Epithelial cell of proximal tubule (primary cell): ENCODE data around the gene TBCCD1. TPM values are rescaled to one million over a fixed set of nuclear protein-coding genes. Genes with fewer than 3 reads are reported as not detected.

Experiments
- DNase-seq: peaks from one replicate; pipeline ENCODE4 v3.0.0-alpha.2; 2011; ENCODE audit warnings: low read depth
- H3K4me3 ChIP-seq: 2 replicates; pipeline ENCODE4 v1.5.1; 2011; ENCODE audit warnings: low read depth, mild to moderate bottlenecking, low read length
- total RNA-seq: library from RNA; depleted of rRNA; stranded (reverse); fragments of >200 nt; gene quantifications from 2 replicates; pipeline ENCODE4 v1.2.3, GENCODE V29; 2015
- TF ChIP-seq, protein P1 (sequence below): conservative IDR thresholded peaks from 2 replicates; pipeline ENCODE4 v1.5.1; 2012; ENCODE audit warnings: low read depth, mild to moderate bottlenecking, low read length

TBCCD1 gene
- total RNA-seq, 1 donor from 2014 or later = 10.8 TPM

DNA sequence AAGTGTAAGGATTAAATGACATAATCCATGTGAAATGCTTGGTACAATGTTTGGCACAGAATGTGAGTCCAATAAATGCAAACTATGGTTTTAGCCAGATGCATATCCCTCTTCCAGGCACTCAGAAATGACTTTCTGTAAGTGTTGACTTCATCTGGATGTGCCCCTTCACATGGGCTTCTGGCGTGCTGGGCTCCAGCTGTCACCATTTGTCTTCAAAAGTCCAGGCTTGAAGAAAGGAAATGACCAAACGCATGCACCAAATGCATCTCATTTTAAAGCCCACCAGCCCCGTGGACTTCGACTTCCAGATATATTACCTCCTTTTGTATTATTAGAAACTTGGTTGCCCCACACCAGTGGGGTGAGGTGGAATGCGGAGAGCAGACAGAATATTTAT is 46.7 kb downstream of the TBCCD1 start:
- no peak overlapping the region for H3K4me3 ChIP-seq
- TF ChIP-seq, protein P1, sequence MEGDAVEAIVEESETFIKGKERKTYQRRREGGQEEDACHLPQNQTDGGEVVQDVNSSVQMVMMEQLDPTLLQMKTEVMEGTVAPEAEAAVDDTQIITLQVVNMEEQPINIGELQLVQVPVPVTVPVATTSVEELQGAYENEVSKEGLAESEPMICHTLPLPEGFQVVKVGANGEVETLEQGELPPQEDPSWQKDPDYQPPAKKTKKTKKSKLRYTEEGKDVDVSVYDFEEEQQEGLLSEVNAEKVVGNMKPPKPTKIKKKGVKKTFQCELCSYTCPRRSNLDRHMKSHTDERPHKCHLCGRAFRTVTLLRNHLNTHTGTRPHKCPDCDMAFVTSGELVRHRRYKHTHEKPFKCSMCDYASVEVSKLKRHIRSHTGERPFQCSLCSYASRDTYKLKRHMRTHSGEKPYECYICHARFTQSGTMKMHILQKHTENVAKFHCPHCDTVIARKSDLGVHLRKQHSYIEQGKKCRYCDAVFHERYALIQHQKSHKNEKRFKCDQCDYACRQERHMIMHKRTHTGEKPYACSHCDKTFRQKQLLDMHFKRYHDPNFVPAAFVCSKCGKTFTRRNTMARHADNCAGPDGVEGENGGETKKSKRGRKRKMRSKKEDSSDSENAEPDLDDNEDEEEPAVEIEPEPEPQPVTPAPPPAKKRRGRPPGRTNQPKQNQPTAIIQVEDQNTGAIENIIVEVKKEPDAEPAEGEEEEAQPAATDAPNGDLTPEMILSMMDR = no peak
- no peak for DNase-seq

DNA sequence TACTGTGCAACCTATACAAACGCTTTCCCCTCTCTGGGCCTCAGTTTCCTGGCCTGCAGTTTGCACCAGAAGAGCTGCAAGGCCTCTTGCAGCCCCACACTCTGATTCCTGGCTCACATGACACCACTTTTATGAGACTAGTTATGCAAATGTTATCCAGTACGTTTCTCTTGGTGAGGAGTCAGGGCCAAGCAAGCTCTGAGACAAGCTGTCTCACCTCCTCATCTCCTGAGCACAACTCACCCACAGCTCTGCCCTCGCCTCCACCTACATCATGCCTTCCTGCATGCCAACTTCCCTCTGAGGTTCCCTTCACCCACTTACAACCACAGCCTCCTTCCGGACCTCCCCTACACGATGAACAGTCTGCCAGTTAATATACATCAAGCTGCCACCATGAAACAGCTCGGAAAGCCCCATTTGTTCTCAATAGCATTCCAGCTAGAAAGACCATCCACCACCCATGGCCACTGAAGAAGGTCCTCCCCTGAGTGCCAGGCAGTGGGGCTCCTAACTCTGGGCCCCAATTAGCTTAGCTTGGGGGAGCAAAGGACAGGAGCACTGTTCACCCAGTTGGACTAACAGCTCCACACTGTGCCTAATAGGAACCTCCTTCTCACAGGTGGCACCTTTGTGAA is 48.0 kb downstream of the TBCCD1 start:
- no peak overlapping the region for H3K4me3 ChIP-seq
- TF ChIP-seq, protein P1 = no peak
- DNase-seq = no peak

DNA sequence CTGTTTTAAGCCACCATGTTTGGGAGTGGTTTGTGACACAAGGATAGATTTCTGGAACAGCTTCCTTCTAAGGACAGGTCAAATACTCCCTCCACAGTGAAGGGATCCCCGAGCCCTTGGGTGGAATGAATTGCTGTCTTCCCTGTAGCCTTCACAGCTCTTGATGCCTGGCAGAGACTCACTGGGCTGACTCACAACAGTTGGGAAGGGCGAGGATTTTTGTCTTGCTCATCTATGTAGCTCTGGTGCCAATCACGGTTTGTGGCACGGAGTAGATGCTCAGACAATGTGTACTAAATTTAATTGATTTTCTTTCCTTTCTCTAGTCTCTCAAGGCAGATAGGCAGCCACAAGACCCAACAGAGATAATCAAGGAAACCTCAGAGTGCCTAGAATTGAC is 49.9 kb downstream of the TBCCD1 start:
- DNase-seq = no peak
- TF ChIP-seq, protein P1 = no peak
- H3K4me3 ChIP-seq = no peak overlapping the region

DNA sequence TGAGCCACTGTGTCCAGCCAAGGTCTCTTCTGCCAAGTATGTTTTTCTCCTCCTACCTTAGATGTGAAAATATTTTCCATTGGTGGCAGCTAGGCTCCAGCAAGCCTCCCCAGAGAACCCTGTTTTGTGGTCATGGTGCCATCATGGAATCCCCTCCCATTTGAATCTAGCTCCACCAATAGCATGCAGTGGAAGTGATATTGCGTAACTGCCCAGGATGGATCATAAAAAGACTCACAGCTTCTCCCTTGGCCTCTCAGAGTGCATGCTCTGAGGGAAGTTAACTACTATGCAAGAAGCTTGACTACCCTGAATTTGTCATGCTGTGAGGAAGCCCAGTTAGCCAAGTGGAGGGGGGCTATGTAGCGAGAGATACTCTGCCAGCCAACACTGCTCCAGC is 50.5 kb downstream of the TBCCD1 start:
- TF ChIP-seq, protein P1 = no peak
- no peak for DNase-seq
- no peak overlapping the region for H3K4me3 ChIP-seq

DNA sequence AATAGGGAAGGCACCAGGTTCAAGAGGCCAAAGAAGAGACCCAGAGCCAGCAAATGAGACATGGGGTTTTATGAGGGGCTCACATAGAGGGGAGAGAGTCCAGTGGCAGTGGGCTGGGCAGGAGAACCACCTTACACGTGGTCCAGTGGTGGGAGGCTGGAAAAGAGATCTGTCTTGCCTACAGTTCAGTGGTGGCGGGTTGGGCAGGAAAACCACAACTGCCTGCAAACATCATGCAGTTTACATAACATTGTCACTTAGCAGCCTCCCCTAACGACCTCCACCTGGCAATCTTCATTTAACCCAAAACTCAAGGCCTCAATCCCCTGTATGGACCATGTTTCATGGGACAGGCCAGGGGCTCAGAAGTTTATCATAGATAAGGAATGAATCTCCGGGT is 52.0 kb downstream of the TBCCD1 start:
- no peak for DNase-seq
- TF ChIP-seq, protein P1 = no peak
- H3K4me3 ChIP-seq = no peak overlapping the region

DNA sequence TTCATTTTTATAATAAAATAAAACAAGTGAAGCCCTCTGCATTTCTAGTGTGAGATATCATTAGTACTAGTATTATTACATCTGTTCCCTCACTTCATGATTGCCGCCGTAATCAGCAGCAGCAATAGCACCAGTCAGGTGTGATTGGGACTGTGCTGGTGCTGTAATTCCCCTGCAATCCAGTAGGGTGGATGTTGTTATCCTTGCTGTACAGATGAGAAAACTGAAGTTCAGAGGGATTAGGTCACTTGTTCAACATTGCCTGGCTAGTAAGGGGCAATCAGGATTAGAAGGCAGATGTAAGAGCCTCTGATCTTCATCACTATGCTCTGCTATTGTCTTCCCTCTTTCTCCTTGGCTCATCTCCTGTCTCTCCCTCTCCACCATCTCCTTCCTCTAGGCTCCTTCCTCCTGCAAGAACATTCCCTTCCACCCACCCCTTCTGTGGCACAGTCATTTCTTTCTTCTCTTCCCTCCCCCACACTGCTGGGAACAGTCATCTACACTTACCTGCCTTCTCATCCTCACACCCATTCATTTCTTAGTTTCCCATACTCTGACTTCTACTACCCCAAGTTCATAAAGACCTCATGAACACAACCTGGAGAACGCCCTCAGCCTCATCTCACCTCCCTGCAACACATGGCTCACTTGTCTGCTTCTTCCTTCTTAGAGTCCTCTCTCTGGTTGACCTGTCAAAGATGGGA is 52.7 kb downstream of the TBCCD1 start:
- TF ChIP-seq, protein P1 = peak; percentile 60
- H3K4me3 ChIP-seq = no peak overlapping the region
- DNase-seq = no peak

DNA sequence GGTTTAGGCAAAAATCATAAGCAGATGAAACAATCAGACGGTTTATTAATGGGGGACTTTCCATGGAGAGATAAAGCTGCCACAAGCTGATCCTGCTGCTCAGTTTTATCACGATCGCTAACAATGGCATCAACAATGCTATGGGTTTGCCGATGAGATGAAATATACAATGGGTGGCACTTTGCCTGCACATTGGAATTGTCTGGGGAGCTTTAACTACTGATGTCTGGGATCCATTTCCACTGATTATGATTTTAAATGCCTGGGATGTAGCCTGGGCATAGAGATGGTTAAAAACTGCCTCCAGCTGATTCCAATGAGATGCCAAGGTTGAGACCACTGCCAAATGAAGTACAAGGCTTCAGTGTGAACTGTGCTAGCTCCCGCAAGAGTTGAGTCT is 53.8 kb downstream of the TBCCD1 start:
- TF ChIP-seq, protein P1 = no peak
- no peak overlapping the region for H3K4me3 ChIP-seq
- no peak for DNase-seq
